Activated T-cell treated with anti-CD3 and anti-CD28 coated beads, Interleukin-2, amount 50 U/mL, for 48 hours (primary cell): ENCODE data around the gene LHFPL4.
"Not testable (repeated sequence)": the region's sequence is repeated elsewhere in the genome, so short reads cannot be mapped to it uniquely, and the experiment has no call there.

Experiments used
- DNase-seq, 2 experiments: peaks; one replicate each; pipeline ENCODE4 v3.0.0-alpha.2; 2020

Gene LHFPL4

GRCh38 chr3:9534429-9534828, 19.2 kb downstream of the LHFPL4 start:
- DNase-seq = no peak

GRCh38 chr3:9525078-9525477, 28.5 kb downstream of the LHFPL4 start:
- DNase-seq = no peak

- DNase-seq = no peak
Observed at GRCh38 chr3:9514956-9515355, 38.7 kb downstream of the LHFPL4 start.

- DNase-seq = no peak
Observed at GRCh38 chr3:9514306-9514705, 39.3 kb downstream of the LHFPL4 start.

- DNase-seq = no peak
Observed at GRCh38 chr3:9512456-9513045, 41.1 kb downstream of the LHFPL4 start.

GRCh38 chr3:9508781-9509180, 44.8 kb downstream of the LHFPL4 start:
- DNase-seq = no peak

- DNase-seq = no peak
Observed at GRCh38 chr3:9507586-9508578, 45.7 kb downstream of the LHFPL4 start.

- peak; percentile 87 to 89 for DNase-seq
Observed at GRCh38 chr3:9503283-9503682, 50.3 kb downstream of the LHFPL4 start.

GRCh38 chr3:9501226-9501625, 52.4 kb downstream of the LHFPL4 start:
- DNase-seq = no peak

GRCh38 chr3:9500108-9501050, 53.2 kb downstream of the LHFPL4 start:
- peak; percentile 82 to 85 for DNase-seq

- DNase-seq = no peak
Observed at GRCh38 chr3:9499455-9500107, 54.0 kb downstream of the LHFPL4 start.

- DNase-seq = no peak
Observed at GRCh38 chr3:9498781-9499180, 54.8 kb downstream of the LHFPL4 start.

- DNase-seq = no peak
Observed at GRCh38 chr3:9497821-9498565, 55.6 kb downstream of the LHFPL4 start.

- no peak for DNase-seq
Observed at GRCh38 chr3:9496893-9497292, 56.7 kb downstream of the LHFPL4 start.

GRCh38 chr3:9494036-9494435, 59.6 kb downstream of the LHFPL4 start:
- DNase-seq = not testable (repeated sequence)

- no peak for DNase-seq
Observed at GRCh38 chr3:9491506-9491905, 62.1 kb downstream of the LHFPL4 start.

GRCh38 chr3:9485248-9485647, 68.4 kb downstream of the LHFPL4 start:
- no peak for DNase-seq

GRCh38 chr3:9480265-9480664, 73.4 kb downstream of the LHFPL4 start:
- DNase-seq = no peak

GRCh38 chr3:9476935-9477334, 76.7 kb downstream of the LHFPL4 start:
- no peak for DNase-seq

GRCh38 chr3:9474482-9474881, 79.1 kb downstream of the LHFPL4 start:
- DNase-seq = no peak

GRCh38 chr3:9473496-9474065, 80.0 kb downstream of the LHFPL4 start:
- no peak for DNase-seq
